DND-41 (cell line): ENCODE data around the gene FMN2.

ENCODE experiments used
- CTCF ChIP-seq: IDR thresholded peaks from 2 replicates; pipeline ENCODE4 v1.5.1; 2012; ENCODE audit warnings: borderline replicate concordance, low read length, moderate library complexity, mild to moderate bottlenecking; ENCODE audit not compliant: poor library complexity, severe bottlenecking; ENCODE audit errors: extremely low read depth
- EZH2 ChIP-seq: IDR thresholded peaks from 3 replicates; pipeline ENCODE4 v1.6.1; 2012; ENCODE audit warnings: borderline replicate concordance, low read depth, mild to moderate bottlenecking, moderate library complexity, low read length, inconsistent platforms; ENCODE audit not compliant: severe bottlenecking

GRCh38 chr1:240309769-240310168, 218.1 kb downstream of the FMN2 start:
- TF ChIP-seq CTCF, result no peak
- no peak for TF ChIP-seq EZH2
